ENCODE results near the gene ESR1. TPM values are rescaled to one million over a fixed set of nuclear protein-coding genes. Genes with fewer than 3 reads are reported as not detected.
"Not testable (repeated sequence)": the region's sequence is repeated elsewhere in the genome, so short reads cannot be mapped to it uniquely, and the experiment has no call there.

The ESR1 gene
- total RNA-seq, 2 experiments from 2014 or later, result 0.06 TPM; not detected in 1

DNA sequence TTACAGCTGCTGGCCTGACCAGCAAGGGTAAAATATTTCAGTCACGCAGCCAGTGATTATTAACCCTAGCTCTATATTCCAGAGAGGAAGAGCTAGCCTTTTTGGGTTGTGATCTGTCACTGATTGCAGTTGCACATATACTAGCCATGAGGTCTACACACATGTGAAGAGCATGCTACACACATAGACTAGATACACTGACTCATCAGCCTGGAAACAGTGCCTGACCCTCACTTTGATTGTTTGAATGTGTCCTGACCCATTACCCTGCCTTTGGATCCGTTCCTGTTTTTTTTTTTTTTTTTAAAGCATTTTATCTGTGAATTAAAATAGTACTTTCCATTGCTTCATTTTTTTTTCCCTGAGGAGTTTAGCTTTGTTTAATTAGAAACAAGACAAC is 50.8 kb downstream of the ESR1 start:
- H2AFZ ChIP-seq (ENCODE audit: low read length), result no peak overlapping the region
- no peaks in the 10 kb centered on the region for H3K9me3 ChIP-seq (ENCODE audit: low read length)
- CTCF ChIA-PET (ENCODE audit: unreplicated experiment), result no interaction called here
- intact Hi-C loops (cut with micrococcal nuclease; ENCODE audit: unreplicated experiment), result no loop called here
- POLR2A ChIA-PET, result interaction anchor here (1.1 kb wide), 1 partner anchor 122 kb away, joined by 3 read pairs; no protein-coding TSS in a partner anchor
- H3K9me2 ChIP-seq (ENCODE audit: insufficient read depth, low read length), result no peaks in the 10 kb centered on the region
- H3K4me2 ChIP-seq (ENCODE audit: low read length), result no peak overlapping the region
- no peaks in the 10 kb centered on the region for H4K20me1 ChIP-seq (ENCODE audit: insufficient read depth, low read length)
- no peak overlapping the region for H3K27ac ChIP-seq (ENCODE audit: low read depth, low read length, poor library complexity, severe bottlenecking)
- no peak for DNase-seq (ENCODE audit: low spot score)
- H3K36me3 ChIP-seq (ENCODE audit: insufficient read depth, low read length), result no peaks in the 10 kb centered on the region
- H3K4me3 ChIP-seq (ENCODE audit: low read depth, low read length, poor library complexity, severe bottlenecking), result no peak overlapping the region
- no TSS peak for BruUV-seq (replicated peaks)
- TF ChIP-seq EZH2phosphoT487 (IDR thresholded peaks at IDR 0.05; ENCODE audit: borderline replicate concordance, low read depth, low read length), result no peak
- TF ChIP-seq, protein P1, sequence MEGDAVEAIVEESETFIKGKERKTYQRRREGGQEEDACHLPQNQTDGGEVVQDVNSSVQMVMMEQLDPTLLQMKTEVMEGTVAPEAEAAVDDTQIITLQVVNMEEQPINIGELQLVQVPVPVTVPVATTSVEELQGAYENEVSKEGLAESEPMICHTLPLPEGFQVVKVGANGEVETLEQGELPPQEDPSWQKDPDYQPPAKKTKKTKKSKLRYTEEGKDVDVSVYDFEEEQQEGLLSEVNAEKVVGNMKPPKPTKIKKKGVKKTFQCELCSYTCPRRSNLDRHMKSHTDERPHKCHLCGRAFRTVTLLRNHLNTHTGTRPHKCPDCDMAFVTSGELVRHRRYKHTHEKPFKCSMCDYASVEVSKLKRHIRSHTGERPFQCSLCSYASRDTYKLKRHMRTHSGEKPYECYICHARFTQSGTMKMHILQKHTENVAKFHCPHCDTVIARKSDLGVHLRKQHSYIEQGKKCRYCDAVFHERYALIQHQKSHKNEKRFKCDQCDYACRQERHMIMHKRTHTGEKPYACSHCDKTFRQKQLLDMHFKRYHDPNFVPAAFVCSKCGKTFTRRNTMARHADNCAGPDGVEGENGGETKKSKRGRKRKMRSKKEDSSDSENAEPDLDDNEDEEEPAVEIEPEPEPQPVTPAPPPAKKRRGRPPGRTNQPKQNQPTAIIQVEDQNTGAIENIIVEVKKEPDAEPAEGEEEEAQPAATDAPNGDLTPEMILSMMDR (conservative IDR thresholded peaks at IDR 0.05; ENCODE audit: low read length), result no peak
- H3K4me1 ChIP-seq (ENCODE audit: insufficient read depth, low read length, poor library complexity, severe bottlenecking), result no peaks in the 10 kb centered on the region
- no peaks in the 10 kb centered on the region for H3K79me2 ChIP-seq (ENCODE audit: insufficient read depth, low read depth, low read length)

DNA sequence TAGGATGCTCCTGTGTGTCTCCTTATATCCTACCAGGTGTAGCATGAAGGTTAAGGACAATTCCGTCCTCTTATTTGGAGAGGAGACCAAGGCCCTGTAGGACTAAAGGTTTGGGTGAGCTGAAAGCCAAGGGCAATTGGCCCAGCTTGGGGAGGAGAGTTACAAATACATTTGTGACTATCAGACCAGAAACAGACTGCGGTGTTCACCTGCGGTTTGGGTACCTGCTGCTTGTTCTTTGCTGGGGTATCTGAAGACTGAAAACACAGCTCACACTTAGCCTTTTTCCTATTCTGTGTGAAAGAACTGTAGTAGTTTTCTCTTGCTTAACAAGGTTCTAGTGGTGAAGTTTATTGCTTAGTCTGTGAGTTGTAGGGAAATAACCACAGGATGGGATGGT is 55.0 kb downstream of the ESR1 start:
- no peak for TF ChIP-seq EZH2phosphoT487 (IDR thresholded peaks at IDR 0.05; ENCODE audit: borderline replicate concordance, low read depth, low read length)
- TF ChIP-seq, protein P1 (conservative IDR thresholded peaks at IDR 0.05; ENCODE audit: low read length), result no peak
- intact Hi-C loops (cut with micrococcal nuclease; ENCODE audit: unreplicated experiment), result no loop called here
- CTCF ChIA-PET (ENCODE audit: unreplicated experiment), result no interaction called here

DNA sequence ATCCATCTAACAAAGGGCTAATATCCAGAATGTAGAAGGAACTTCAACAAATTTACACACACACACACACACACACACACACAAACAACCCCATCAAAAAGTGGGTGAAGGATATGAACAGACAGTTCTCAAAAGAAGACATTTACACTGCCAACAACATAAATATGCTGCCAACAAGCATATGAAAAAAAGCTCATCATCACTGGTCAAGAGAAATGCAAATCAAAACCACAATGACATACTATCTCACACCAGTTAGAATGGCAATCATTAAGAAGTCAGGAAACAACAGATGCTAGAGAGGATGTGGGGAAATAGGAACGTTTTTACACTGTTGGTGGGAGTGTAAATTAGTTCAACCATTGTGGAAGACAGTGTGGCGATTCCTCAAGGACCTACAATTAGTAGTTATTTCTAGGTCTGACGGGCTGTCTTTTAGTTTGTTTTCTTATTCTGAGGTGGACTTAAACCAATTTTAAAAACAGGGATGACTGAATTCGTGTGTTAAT is 59.9 kb downstream of the ESR1 start:
- POLR2A ChIA-PET; H2AFZ ChIP-seq (ENCODE audit: low read length); H3K36me3 ChIP-seq (ENCODE audit: insufficient read depth, low read length); H3K4me3 ChIP-seq (ENCODE audit: low read depth, low read length, poor library complexity, severe bottlenecking); H3K4me1 ChIP-seq (ENCODE audit: insufficient read depth, low read length, poor library complexity, severe bottlenecking); H3K4me2 ChIP-seq (ENCODE audit: low read length); H3K79me2 ChIP-seq (ENCODE audit: insufficient read depth, low read depth, low read length); CTCF ChIA-PET (ENCODE audit: unreplicated experiment); H3K27ac ChIP-seq (ENCODE audit: low read depth, low read length, poor library complexity, severe bottlenecking); DNase-seq (ENCODE audit: low spot score); H3K9me2 ChIP-seq (ENCODE audit: insufficient read depth, low read length); BruUV-seq (replicated peaks); intact Hi-C loops (cut with micrococcal nuclease; ENCODE audit: unreplicated experiment); H3K9me3 ChIP-seq (ENCODE audit: low read length); H4K20me1 ChIP-seq (ENCODE audit: insufficient read depth, low read length): not testable (repeated sequence)

More for the DNA sequence above, 55.0 kb downstream of the ESR1 start:
- Histone ChIP-seq H3K4me2 (ENCODE audit: low read length) (no peak overlapping the region), H3K9me3 (ENCODE audit: low read length) (no peaks in the 10 kb centered on the region), H3K79me2 (ENCODE audit: insufficient read depth, low read depth, low read length) (no peaks in the 10 kb centered on the region), H4K20me1 (ENCODE audit: insufficient read depth, low read length) (no peaks in the 10 kb centered on the region), H3K27ac (ENCODE audit: low read depth, low read length, poor library complexity, severe bottlenecking) (no peak overlapping the region), H3K36me3 (ENCODE audit: insufficient read depth, low read length) (no peaks in the 10 kb centered on the region), H3K4me1 (ENCODE audit: insufficient read depth, low read length, poor library complexity, severe bottlenecking) (no peaks in the 10 kb centered on the region), H2AFZ (ENCODE audit: low read length) (no peak overlapping the region), H3K9me2 (ENCODE audit: insufficient read depth, low read length) (no peaks in the 10 kb centered on the region), H3K4me3 (ENCODE audit: low read depth, low read length, poor library complexity, severe bottlenecking) (no peak overlapping the region)
- no TSS peak for BruUV-seq (replicated peaks)
- POLR2A ChIA-PET, result no interaction called here
- no peak for DNase-seq (ENCODE audit: low spot score)
